ENCODE measurements around the gene PARD3B. TPM values are rescaled to one million over a fixed set of nuclear protein-coding genes. Genes with fewer than 3 reads are reported as not detected.

The PARD3B gene
- total RNA-seq, 1 donor from 2014 or later: 10.3 TPM

GRCh38 chr2:205655779-205656456 is 1110.6 kb downstream of the PARD3B start:
- DNase-seq (ENCODE audit: extremely low read depth, low read depth, low spot score): no peak

- no peak for DNase-seq (ENCODE audit: extremely low read depth, low read depth, low spot score)
These were observed 1111.2 kb downstream of the PARD3B start for GRCh38 chr2:205656461-205656860.

GRCh38 chr2:205656941-205657340 is 1111.7 kb downstream of the PARD3B start:
- DNase-seq (ENCODE audit: extremely low read depth, low read depth, low spot score): no peak

GRCh38 chr2:205657579-205657978 is 1112.3 kb downstream of the PARD3B start:
- DNase-seq (ENCODE audit: extremely low read depth, low read depth, low spot score): no peak

- DNase-seq (ENCODE audit: extremely low read depth, low read depth, low spot score): no peak
These were observed 1112.8 kb downstream of the PARD3B start for GRCh38 chr2:205658068-205658467.

- DNase-seq (ENCODE audit: extremely low read depth, low read depth, low spot score): no peak
These were observed 1113.3 kb downstream of the PARD3B start for GRCh38 chr2:205658572-205658971.

- no peak for DNase-seq (ENCODE audit: extremely low read depth, low read depth, low spot score)
These were observed 1114.6 kb downstream of the PARD3B start for GRCh38 chr2:205659922-205660321.

GRCh38 chr2:205660521-205661124 is 1115.3 kb downstream of the PARD3B start:
- no peak for DNase-seq (ENCODE audit: extremely low read depth, low read depth, low spot score)

GRCh38 chr2:205661281-205661680 is 1116.0 kb downstream of the PARD3B start:
- DNase-seq (ENCODE audit: extremely low read depth, low read depth, low spot score): no peak

- no peak for DNase-seq (ENCODE audit: extremely low read depth, low read depth, low spot score)
These were observed 1117.1 kb downstream of the PARD3B start for GRCh38 chr2:205662206-205662965.

GRCh38 chr2:205665791-205666190 is 1120.5 kb downstream of the PARD3B start:
- no peak for DNase-seq (ENCODE audit: extremely low read depth, low read depth, low spot score)

Data from glomerular endothelial cell (primary cell).